Activated CD4-positive, alpha-beta T cell treated with anti-CD3 and anti-CD28 coated beads, Interleukin-2, amount 50 U/mL, for 4 hours (primary cell): ENCODE measurements around the gene STK32C.

Experiments
- DNase-seq, 2 experiments: peaks; one replicate each; pipeline ENCODE4 v3.0.0-alpha.2; 2020

Gene STK32C

GRCh38 chr10:132206806-132207535 lies 100.8 kb downstream of the STK32C start:
- no peak for DNase-seq

- no peak for DNase-seq
Measured at GRCh38 chr10:132206377-132206745, 101.4 kb downstream of the STK32C start.

GRCh38 chr10:132205650-132206376 lies 101.9 kb downstream of the STK32C start:
- no peak for DNase-seq

GRCh38 chr10:132204781-132205473 lies 102.8 kb downstream of the STK32C start:
- DNase-seq = no peak

GRCh38 chr10:132204078-132204780 lies 103.5 kb downstream of the STK32C start:
- DNase-seq = no peak

GRCh38 chr10:132203256-132204077 lies 104.3 kb downstream of the STK32C start:
- no peak for DNase-seq

- DNase-seq = no peak
Measured at GRCh38 chr10:132202070-132202970, 105.4 kb downstream of the STK32C start.

- no peak for DNase-seq
Measured at GRCh38 chr10:132201111-132201969, 106.4 kb downstream of the STK32C start.

GRCh38 chr10:132200344-132201110 lies 107.2 kb downstream of the STK32C start:
- DNase-seq = no peak

GRCh38 chr10:132199854-132200311 lies 107.9 kb downstream of the STK32C start:
- no peak for DNase-seq

- no peak for DNase-seq
Measured at GRCh38 chr10:132199268-132199853, 108.4 kb downstream of the STK32C start.

GRCh38 chr10:132198381-132199181 lies 109.2 kb downstream of the STK32C start:
- DNase-seq = no peak

GRCh38 chr10:132198068-132198370 lies 109.7 kb downstream of the STK32C start:
- no peak for DNase-seq

GRCh38 chr10:132197271-132198067 lies 110.3 kb downstream of the STK32C start:
- DNase-seq = no peak

GRCh38 chr10:132196178-132197113 lies 111.3 kb downstream of the STK32C start:
- no peak for DNase-seq
